Kasumi-1 (cell line): Measurements from ENCODE around the gene STK32B.

Source experiments
- DNase-seq, 2 experiments: peaks; one replicate each; lab custom pipeline; 2025; lab: John Stamatoyannopoulos, UW

STK32B gene

DNA sequence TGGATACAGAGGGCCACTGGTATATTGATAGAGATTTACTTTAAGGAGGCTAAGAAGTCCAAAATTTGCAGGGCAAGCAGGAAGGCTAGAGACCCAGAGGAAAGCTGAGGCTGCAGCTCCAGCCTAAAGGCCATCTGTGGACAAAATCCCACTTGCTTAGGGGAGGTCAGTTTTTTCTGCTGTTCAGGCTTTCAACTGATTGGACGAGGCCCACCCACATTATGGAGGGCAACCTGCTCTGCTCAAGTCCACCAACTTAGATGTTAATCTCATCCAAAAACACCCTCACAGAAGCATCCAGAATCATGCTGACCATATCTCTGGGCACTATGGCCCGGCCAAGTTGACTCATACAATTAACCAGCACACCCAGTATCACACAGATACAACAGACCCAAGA, 480.8 kb downstream of the STK32B start:
- no peak for DNase-seq

DNA sequence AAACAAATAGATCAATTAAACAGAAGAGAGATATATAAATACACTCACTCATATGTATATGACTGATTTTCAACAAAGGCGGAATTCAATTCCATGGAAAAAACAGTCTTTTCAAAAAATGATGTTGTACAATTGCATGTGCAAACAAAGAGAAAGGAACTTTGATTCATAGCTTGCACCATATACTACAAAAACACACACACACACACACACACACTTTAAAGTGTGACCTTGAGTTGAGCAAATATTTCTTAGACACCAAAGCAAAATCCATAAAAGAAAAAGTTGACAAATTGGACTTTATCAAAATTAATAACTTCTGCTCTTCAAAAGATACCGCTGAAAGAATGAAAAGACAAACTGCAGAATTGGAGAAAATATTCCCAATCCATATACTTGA, 488.3 kb downstream of the STK32B start:
- DNase-seq, result no peak

DNA sequence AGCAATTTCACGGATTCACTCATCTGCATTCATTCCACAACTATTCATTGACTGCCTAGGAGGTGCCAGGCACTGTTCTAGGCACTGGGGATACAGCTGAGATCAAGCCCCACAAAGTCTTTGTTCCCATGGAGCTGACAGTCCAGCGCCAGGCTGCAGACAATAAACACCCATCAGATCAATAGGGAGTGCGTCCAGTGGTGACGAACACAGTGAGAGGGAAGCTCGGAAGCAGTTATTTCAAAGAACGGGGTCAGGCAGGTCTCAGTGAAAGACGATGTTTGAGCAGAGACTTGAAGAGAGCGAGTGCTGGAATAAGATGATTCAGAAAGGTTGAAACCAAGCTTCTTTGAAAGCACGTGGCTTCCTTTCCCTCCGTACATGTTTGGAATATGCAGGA, 489.9 kb downstream of the STK32B start:
- DNase-seq, result no peak

DNA sequence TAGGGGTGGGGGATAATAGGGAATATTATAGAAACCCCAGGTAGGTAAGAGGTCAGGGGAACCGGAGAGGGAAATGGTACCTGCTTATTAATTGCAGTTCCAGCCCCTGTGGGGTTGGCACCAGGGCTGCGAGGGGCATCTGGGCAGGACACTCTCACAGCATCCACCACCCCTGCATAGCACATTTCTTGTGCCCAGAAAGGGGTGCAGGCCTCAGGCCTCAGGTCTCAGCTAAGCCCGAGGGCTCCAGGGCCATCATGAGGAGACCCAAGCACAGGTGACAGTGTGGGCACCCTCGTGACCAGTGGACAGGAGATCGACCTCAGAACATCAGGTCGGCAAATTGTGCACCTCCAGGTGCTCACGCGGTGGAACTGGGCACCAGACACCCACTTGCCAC, 492.4 kb downstream of the STK32B start:
- DNase-seq, result no peak

DNA sequence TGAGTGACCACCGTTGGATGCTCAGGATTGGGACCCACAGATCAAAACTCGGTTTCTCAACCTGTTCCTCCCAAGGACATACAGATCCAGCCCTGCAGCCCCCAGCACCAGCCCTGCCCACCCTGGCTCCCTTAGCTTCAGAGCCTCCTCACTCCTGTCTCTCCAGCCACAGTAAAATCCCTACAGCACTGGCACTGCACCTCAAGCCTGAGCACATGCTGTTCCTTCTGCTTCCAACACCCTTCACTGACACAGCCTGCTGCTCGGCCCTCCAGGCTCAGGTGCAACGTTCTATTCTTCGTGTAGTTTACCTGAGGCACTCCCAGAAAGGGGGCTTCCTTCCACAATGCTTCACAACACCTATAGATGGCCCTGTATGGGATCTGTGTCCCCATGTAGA, 493.5 kb downstream of the STK32B start:
- DNase-seq, result no peak

DNA sequence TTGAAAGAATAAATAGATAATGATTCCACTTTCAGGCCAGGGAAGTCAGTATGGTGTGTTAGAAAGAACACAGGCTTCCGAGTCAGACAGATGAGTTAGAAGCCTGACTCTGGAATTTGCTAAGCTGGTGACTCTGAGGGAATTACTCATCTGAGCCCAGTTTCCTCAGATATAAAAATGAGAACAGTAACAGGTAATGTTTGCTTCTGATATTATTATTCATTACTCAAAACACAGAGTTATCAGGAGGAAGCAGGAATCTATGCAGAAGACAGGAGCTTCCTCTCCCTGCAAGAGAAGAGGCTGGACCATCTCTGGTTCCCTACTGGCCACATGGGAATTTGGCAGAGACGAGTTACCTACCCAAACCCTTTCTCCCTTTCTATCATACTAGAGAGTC, 494.0 kb downstream of the STK32B start:
- no peak for DNase-seq

DNA sequence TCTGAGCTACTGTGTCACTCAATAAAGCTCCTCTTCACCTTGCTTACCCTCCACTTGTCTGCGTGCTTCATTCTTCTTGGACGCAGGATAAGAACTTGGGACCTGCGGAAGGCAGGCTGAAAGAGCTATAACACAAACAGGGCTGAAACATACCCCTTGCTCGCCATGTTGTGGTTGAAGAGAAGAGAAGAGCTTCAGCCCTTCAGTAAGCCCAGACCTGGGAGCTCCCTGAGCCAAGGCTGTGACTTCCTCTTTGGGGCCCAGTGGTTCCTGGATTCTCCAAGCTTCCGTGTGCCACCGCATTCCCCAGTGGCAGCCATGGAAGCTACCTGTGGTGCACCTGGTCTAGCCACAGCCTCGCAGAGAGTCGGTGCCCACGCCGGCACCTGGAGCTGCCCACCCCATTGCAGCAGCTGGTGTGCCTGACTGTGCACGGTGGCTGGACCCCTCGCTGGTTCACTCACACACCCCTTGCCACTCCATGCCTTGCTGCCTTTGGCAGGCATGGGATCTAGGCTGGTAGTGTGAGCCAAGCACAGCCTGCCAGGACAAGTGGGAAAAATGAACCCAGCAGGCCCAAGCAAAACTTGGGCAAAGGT, 496.5 kb downstream of the STK32B start:
- DNase-seq, result no peak
